Brain pericyte (primary cell): ENCODE results near the gene CEP112.
"Not testable (repeated sequence)": the region's sequence is repeated elsewhere in the genome, so short reads cannot be mapped to it uniquely, and the experiment has no call there.

Experiments used
- DNase-seq: peaks from one replicate; pipeline ENCODE4 v3.0.0-alpha.2; 2012; ENCODE audit warnings: low read depth, low spot score

Gene CEP112

DNA sequence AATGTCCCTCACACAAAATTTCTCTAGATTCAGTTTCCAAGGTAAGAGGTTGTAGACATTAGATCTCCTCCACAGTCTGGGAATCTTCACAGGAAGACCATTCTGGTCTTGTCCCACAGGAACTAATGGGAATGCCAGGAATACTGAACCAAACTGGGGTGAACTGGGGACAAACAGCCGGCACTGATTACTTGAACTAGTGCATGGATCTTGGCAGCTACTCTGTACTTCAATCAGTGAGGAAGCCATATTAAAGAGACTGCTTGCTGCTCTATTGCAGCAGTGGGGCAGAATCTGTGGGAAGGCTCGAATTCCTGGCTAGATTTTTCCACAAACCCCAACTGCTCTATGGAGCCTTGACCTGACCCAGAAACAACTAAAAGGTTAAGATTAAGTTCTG is 361.6 kb downstream of the CEP112 start:
- no peak for DNase-seq

DNA sequence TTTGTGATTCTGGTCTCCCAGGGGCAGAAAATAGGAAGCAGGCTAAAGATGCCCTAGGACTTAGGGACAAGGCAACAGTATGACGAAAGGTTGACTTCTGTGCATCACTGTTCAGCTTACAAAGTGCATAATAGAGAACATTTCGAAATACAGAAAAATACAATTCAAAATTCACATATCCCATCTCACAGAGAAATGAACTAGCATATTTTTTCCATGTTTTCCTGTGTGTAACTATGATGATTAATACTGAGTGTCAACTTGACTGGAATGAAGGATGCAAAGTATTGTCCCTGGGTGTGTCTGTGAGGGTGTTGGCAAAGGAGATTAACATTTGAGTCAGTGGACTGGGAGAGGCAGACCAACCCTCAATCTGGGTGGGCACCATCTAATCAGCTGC is 365.4 kb downstream of the CEP112 start:
- not testable (repeated sequence) for DNase-seq

DNA sequence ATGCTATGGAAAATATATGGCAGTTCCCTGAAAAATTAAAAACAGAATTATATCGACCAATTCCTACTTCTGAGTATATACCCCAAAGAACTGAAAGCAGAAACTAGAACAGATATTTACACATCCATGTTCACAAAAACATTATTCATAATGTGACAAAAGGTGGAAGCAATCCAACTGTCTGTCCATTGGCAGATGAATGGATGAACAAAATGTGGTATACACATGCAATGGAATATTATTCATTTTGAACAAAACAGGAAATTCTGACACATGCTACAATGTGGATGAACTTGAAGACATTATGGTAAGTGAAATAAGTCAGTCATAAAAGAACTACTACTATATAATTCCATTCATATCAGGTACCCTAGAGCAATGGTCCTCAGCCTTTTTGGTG is 367.0 kb downstream of the CEP112 start:
- DNase-seq, result no peak

DNA sequence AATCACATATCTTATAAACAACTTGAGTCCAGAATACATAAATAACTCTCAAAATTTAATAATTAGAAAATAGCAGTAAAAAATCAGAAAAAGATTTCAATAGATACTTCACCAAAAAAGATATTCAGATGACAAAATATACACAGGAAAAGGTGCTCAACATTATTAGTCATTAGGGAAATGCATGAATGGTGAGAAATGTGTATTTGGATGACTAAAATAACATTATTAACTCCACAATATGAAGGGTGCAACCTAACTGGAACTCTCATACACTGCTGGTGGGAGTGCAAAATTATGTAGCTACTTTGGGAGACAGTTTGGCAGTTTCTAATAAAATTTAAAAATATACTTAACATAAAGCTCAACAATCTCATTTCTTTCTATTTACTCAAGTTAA is 368.2 kb downstream of the CEP112 start:
- DNase-seq, result no peak

DNA sequence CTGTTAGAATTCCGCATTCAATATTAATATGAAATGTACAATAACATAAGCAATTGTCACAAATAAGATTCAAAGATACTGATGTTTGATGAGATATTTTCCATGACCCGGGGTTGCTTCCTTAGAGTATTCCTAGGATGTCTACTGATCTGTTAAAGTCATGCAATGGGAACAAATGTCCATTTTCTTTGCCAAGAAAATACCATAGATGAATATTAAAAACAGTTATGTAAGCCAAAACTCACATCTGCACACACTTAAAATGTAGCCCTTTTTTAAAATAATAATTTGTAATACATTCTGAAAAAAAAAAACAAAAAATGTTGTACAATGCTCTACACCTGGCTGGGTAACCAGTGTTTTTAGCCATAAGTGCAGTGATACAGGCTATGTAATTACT is 371.1 kb downstream of the CEP112 start:
- no peak for DNase-seq

DNA sequence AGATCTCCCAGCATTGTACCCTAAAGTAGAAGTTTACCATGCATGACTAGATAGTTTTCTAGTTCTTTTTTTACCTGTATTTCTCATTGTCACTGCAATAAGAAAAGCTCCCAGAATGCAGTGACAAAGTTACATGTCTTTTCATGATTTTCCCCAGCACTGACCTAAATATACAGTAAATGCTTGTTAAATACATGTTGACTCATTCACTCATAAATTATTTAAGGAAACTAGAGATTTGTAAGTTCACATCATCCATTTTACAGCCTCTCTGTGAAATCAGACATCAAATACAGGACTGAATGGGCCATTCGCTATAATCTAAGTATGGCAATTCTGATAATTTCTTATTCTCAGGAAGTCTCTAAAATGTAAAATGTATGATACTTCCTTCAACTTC is 371.6 kb downstream of the CEP112 start:
- DNase-seq, result no peak

DNA sequence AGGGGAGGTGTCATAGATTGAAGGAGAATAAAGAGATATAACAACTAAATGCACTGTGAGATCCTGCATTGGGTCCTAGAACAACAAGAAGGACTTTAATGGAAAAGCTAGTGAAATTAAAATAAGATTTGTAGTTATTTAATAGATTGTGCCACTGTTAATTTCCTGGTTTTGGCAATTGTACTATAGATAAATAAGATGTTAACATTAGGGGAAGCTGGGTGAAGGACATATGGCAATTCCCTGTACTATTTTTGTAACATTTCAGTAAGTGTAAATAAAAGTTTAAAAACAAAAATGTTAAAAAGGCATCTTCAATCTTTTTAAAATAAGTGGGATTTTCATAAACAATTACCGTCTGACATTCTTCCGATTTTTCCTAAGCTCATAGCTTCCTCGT is 372.1 kb downstream of the CEP112 start:
- DNase-seq, result no peak

DNA sequence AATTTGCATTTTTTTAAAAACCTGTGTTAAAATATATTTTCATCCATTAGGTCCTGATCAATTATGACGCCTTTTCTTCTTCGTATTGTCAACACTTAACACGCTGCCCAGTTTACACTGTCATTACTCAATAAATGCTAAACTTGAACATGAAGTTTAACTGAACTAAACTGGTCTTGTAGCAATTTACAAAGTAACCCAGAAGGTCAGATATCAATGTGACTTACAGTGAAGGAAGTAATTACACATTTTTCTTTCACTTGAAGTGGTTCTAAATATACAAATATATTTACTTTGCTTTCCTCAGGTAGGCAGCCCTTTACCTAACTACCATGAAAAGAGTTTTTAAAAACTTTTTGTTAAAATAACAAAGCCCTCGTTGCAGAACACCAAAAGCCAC is 374.0 kb downstream of the CEP112 start:
- no peak for DNase-seq

DNA sequence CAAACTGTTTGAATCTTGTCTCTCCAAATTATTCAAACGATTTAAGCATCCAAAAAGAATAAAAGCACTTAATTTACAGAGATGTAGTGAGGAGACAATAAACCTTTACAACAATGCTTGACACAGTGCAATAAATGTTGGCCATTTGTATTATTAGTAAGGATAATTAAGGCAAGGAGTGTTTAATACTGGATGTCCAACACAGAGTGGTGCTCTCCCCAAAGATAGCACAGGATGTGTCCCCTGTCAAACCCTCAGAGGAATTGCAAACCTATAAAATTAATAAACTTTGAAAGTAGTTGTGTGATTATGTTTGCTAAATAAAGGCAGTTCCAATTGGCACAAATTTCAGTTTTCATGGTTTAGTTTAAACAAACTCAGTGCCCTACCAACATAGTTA is 377.5 kb downstream of the CEP112 start:
- DNase-seq, result no peak

DNA sequence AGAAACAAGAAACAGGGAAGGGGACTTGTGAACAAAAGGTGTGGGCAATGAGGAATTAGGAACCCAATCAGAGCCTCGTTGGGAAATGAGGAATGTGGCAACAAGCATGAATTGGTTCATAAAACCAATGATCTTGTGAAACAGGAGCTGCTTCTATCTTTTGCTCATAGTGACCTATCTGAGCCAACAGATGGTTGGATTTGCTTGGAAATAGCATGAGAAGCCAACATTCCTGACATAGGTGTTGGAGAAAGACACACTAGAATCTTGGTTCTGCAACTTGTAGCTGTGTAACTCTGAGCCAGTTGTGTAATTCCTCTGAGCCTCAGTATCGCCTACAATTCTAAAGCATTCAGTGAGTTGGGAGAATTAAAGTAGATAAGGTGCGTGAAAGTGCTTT is 378.6 kb downstream of the CEP112 start:
- no peak for DNase-seq

DNA sequence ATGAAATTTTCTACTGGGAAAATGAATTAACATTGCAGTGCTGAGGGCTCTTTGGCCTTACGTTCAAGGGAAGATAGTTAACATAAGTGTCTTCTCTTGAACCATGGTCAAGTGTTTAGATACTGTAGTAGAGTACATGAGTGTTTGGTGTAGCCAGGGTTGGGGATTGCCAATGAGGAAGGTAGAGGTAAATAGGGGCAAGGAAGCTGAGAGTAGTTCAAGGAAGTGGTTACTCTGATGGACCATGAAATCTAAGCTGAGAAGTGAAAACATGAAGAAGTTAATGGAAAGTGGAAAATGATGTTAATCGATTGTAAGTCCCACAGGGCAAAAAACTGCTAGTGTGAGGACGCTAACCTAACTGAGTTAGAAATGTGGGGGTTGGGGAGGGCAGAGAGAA is 380.9 kb downstream of the CEP112 start:
- no peak for DNase-seq

DNA sequence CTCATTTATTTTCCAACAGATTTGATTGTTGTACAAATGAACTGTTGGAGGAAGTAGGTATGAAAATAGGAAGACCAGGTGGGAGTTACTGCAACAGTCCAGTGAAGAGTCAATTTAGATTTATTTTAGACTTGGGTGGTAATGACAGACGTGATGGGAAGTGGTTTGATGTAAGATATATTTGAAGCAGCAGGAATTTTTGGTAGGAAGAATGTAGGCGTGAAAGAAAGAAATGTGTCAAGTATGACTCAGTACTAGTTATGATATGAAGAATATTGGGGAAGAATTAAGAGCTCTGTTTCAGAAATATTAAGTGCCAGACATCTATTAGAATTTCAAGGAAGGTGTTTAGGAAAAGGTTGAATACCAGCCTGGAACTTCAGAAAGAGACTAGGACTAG is 382.6 kb downstream of the CEP112 start:
- DNase-seq, result no peak

DNA sequence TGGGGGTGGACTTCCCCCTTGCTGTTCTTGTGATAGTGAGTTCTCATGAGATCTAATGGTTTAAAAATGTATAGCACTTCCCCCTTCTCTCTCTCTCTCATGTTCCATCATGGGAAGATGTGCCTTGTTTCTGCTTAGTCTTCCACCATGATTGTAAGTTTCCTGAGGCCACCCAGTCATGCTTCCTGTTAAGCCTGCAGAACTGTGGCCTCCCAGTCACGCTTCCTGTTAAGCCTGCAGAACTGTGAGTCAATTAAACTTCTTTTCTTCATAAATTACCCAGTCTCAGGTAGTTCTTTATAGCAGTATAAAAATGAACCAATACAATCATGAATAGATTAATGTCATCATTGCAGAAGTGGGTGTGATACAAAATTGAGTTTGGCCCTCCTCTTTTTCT is 383.4 kb downstream of the CEP112 start:
- DNase-seq, result not testable (repeated sequence)

DNA sequence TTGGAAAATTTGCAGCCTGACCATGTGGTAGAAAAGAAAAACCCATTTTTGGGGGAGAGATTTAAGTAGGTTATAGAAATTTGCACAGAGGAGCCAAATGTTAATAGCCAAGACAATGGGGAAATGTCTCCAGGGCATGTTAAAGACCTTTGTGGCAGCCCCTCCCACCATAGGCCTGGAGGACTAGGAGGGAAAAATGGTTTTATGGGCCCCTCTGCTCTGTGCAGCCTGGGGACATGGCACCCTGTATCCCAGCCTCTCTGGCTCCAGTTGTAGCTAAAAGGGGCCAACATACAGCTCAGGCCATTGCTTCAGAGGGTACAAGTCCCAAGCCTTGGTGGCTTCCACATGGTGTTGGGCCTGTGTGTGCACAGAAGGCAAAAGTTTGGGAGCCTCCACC is 384.6 kb downstream of the CEP112 start:
- no peak for DNase-seq

DNA sequence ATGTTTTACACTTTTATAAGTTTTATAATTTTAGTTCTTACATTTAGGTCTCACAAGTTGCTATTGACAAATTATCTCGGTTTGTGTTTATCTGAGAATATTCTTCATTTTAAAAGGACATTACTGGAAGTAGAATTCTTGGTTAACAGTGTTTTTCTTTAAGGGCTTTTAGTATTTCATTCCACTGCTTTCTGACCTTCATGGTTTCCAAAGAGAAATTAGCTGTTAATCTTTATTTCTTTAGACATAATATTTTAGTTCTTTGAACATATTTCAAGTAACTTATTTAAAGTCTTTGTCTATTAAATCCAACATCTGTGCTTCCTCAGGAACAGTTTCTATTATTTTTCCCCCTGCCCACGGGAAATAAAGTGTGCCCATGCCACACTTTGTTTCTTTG is 390.4 kb downstream of the CEP112 start:
- no peak for DNase-seq

DNA sequence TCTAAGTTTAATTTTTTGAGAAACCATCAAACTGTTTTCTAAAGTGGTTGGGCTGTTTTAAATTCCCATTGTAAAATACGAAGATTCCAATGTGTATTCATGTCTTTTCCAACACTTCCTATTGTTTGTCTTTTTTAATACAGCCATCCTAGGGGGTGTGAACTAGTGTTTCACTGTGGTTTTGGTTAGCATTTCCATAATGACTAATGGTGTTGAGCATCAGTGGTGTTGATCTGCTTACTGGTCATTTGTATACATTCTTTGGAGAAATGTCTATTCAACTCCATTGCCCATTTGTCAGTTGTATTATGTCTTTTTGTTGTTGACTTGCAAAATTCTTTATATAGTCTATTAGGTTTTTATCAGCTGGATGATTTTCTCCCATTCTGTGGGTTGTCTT is 391.3 kb downstream of the CEP112 start:
- DNase-seq, result no peak

DNA sequence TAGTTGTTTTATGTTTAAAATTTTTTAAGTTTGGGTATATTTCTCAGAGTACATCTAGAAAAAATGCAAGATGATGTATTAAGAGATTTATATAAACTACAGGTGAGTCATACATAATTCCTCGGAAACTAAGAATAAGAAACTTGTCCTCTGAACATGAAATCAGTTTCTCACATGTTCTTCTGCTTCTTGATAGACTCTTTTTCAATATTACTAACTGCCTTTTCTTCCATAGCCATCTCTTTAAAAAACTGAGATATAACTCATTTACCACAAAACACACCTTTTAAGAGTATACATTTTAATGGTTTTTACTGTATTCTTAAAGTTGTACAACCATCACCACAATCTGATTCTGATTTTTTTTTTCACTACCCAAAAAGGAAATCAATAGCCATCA is 392.1 kb downstream of the CEP112 start:
- no peak for DNase-seq

DNA sequence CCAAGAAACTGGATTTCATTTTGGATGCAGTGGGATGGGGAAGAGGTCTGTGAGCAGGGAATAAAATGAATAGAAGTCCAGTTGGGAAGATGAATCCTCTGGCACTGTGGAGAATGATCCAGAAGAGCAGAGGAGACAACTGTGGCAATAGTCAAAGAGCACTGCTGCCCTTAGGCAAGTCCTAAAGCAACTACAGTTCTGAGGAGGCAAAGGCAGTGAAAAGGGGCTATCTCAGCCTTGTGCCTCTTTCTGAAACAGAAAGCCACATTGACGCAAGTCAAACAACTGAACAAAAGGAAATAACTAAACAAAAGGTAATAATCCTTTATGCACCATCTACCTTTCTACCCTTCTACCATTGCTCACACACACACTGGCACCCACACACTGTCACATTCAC is 392.5 kb downstream of the CEP112 start:
- DNase-seq, result no peak

DNA sequence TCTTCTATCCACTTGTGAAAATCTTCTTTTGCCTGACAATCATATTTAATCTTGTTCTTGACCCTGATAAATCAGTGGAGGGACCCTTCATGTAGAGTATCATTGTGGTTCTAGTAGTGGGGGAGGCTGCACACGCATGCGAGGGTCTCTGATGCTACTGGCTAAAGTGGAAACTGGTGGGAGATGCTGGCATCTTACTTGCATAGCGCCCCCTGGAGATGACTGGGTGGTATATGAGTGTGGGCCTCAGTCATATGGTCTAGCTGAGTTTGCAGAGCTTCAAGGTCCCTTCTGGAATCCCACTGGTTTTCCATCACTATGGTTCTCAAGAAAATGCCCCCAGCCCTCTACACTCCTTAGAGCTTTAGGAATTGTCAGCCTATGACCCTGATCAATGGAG is 394.1 kb downstream of the CEP112 start:
- DNase-seq, result no peak

DNA sequence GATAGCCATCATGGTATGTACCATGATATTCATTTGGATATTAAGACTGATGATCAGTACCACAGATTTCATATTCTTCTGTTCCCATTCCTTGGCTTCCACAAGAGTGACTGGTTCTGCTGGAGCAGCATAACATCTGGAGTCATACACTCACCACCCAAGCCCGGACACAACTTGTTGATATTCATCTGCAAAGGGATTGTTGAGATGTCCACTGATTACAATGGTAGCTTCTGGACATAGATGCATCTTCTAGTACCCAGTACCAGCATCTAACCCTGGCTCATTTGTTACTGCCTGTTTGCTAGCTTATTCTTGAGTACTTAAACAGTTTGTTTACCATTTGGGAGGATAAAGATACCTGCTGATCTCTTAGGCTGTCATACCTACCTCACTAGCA is 394.8 kb downstream of the CEP112 start:
- no peak for DNase-seq

DNA sequence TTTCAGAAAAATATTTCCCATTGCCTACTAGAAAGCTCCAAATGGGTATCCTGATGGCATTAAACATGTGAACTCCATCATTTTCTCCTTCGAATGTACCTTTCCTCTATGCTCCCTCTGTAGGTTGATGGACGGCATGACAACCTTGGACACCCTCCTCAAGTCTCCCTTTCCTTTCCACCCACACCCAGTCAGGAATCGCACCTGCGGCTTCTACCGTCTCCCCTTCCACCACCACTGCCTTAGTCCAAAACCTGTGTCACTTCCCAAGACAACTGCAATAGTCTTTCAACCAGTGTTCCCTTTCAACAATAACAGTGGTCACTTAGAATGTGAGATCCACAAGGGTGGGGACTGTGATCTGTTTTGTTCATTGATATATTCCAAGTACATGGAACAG is 397.4 kb downstream of the CEP112 start:
- DNase-seq, result no peak

DNA sequence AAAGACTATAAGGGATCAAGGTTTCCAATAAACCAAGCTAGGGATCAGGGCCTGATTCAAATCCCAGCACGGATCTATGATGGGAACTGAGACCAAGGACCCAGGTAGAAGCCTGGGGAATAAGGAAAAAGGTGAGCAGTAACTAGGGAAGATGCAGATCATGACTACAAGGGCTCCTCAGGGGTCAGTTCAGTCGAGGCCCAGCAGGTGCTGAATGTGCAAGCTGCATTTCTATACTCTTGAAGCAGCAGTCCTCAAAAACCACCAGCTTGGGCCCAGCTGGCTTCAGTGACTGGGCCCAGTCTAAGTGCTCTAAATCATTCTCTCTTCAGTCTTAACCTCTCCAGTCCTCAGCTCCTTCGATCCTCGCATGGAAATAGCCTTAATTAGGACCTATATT is 401.7 kb downstream of the CEP112 start:
- no peak for DNase-seq

DNA sequence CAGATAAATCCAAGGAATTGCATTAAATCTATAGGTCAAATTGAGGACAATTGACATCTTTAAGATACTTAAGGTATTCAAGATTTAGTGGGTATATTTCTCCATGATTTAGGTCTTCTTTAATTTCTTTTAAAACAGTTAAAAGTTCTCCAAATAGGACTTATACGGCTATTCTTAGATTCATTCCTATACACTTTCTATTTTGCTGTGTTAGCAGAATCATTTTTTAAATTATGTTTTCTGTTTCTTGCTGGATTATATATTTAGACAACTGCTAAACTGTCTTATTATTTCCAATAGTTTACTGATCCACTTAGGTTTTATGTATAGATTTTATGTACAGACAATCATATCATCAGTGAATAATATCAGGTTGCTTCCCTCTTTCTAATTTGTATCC is 404.4 kb downstream of the CEP112 start:
- DNase-seq, result no peak

DNA sequence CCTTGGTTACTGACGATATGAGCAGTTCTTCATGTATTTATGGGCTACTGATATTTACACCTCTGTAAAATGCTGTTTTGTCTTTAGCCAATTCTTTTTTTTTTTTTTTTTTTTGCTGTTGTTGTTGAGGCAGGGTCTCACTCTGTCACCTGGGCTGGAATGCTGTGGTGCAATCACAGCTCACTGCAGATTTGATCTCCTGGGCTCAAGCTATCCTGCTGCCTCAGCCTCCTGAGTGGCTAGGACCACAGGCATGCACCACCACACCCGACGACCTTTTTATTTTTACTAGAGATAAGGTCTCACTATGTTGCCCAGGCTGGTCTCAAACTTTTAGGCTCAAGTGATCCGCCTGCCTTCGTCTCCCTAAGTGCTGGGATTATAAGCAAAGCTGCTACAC is 405.5 kb downstream of the CEP112 start:
- DNase-seq, result no peak

DNA sequence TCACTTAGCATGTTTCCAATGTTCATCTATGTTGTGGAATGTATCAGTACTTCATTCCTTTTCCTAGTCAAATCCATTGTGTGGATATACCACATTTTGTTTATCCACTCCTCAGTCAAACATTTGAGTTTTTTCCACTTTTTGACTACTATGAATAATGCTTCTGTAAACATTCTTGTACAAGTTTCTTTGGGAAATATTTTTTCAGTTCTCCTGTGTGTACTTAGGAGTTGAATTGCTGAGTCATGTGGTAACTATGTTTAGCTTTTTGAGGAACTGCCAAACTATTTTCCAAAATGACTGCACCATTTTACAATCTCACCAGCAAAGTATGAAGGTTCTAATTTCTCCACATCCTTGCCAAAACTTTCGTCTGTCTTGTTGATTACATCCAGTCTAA is 406.8 kb downstream of the CEP112 start:
- DNase-seq, result peak; percentile 67
